Measurements from ENCODE around the gene NCOA6.
"Not testable (repeated sequence)": the region's sequence is repeated elsewhere in the genome, so short reads cannot be mapped to it uniquely, and the experiment has no call there.

The NCOA6 gene

DNA sequence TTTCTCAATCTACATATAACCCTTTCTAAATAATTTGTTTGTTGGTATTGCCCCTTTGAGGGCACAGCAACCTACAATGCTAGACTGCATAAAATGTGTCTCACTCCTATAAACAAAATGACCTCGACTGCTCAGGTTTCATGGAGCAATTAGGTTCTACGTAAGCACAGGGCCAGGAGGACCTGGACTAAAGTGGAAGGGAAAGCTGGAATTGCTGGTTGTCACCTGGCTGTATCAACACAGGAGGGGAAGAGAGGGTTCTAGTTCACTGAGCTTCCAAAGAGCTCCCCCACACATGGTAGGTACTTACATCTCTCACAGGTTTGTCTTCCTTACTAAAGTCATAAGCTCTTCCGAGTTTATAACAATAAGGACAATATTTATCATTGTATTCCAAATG lies 51.0 kb downstream of the NCOA6 start:
- no peak for DNase-seq (ENCODE audit: low spot score)

DNA sequence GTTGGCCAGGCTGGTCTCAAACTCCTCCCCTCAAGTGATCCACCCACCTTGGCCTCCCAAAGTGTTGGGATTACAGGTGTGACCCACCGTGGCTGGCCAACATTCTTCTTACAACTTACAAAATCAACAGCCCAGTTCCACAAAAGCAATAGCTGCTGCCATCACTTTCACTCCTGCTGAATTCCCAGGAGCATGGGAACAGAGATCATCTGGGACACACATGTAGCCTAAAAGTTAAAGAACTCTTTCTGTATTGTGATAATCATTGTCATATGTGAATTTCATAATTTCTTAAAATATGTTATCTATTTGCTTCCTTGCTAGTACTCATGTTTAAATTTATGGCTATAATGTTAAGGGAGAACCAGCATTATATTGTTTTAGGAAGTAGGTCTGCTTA lies 51.7 kb downstream of the NCOA6 start:
- no peak for DNase-seq (ENCODE audit: low spot score)

DNA sequence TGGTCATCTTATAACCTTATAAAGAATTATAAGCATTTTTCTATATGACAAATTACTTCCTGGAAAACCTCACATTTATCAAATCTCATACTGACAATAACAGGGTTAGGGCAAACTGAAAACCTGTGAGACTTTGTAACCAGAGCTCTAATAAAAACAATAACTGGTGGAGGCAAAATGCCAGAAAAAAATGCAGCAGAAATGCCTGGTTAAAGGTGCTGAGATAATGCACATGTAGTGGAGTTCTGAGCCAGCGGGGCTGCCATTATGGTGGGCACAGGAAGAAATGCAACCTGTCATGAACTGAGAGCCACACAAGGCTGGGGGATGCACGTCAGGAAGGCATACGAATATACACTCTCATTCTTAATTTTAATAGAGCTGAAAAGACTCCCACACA lies 53.0 kb downstream of the NCOA6 start:
- DNase-seq (ENCODE audit: low spot score): no peak

DNA sequence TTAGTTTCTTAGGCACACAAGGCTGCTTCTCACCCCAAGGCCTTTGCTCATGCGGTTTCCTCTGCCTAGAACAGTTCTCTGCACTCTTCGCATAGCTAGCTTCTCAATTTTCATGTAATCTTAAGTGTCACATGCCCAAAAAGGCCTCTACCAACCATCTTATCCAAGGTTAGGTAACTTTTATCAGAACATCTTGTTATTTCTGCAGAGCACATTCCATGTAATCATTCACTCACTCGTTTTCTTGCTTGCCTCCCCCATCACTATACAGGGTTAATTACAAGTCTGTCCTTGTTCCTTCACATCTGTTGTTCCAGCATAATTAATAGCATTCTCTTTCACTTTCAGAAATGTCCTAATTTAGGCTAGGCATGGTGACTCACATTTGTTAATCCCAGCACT lies 53.8 kb downstream of the NCOA6 start:
- no peak for DNase-seq (ENCODE audit: low spot score)

DNA sequence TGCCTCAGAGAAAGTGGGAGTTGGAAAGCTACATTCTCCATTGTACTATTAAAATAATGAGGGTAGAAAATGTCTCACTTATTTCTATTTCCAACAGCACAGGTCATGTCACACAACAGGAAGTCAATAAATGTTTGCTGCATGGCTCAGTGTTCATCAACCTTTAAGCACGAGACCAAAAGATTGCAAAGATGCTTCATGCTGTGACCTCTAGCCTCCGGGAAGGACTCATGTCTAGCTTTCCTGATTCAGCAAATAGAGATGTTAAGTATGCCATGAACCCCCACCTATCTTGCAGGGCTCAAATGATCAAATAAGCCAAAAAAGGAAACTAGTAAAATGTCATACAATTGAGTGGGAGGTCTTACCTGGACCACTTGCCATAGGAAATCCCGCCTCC lies 57.4 kb downstream of the NCOA6 start:
- DNase-seq (ENCODE audit: low spot score): no peak

DNA sequence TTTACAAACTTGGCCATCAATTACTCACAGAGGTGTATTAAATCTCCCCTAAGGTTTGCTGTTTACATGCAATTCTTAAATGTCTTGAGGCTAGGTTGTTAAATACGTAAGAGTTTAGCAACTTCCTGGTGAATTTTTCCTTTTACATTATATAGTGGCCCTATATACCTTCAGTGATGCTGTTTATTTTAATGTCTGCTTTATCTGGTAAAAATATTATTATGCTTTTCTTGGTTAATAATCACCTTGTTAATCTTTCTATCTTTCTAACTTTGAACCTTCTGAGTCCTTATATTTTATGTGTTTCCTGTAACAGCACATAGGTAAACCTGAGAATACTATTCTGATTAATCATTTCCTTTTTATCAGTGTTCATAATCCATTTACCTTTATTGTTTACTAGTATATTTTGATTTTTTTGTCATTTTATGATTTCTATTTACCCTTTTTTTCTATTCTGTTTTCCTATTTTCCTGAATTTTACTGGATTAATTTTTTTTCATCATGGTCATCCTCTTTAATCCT lies 63.4 kb downstream of the NCOA6 start:
- DNase-seq (ENCODE audit: low spot score): no peak

DNA sequence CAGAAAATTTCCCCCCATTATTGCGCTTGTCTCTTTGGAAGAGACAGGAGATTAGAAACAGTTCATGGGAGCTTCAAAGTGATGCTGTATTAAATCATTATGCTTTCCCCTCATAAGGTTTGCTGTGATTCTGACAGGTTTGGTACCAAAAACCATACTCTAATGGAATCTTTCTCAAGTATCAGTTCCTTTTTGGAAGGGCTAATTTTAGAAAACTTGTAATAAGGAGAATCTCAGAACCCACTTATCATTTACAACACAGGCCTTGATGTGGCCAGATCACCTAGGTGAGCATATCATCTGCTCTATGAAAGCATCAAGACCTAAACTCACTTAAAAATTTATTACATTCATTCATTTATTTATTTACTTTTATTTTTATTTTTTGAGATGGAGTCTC lies 70.1 kb downstream of the NCOA6 start:
- DNase-seq (ENCODE audit: low spot score): no peak

DNA sequence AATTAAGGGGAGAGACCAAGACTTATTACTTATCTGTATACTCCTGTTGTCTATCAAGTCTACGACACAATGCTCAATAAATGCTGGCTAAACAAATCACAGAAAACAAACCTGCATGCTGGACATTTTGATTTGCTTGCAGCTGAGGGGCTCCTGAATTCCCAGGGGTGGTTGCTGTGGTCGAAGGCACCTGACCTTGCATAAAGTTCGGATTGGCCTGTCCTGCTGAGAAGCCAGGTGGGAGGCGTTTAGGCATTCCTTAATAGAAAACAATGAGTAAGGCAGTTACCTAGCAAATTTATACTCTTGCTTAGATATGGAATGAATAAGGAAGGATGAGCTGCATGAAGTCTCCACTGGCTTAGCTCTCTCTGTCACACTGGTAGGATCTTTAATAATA lies 70.8 kb downstream of the NCOA6 start:
- DNase-seq (ENCODE audit: low spot score): no peak

DNA sequence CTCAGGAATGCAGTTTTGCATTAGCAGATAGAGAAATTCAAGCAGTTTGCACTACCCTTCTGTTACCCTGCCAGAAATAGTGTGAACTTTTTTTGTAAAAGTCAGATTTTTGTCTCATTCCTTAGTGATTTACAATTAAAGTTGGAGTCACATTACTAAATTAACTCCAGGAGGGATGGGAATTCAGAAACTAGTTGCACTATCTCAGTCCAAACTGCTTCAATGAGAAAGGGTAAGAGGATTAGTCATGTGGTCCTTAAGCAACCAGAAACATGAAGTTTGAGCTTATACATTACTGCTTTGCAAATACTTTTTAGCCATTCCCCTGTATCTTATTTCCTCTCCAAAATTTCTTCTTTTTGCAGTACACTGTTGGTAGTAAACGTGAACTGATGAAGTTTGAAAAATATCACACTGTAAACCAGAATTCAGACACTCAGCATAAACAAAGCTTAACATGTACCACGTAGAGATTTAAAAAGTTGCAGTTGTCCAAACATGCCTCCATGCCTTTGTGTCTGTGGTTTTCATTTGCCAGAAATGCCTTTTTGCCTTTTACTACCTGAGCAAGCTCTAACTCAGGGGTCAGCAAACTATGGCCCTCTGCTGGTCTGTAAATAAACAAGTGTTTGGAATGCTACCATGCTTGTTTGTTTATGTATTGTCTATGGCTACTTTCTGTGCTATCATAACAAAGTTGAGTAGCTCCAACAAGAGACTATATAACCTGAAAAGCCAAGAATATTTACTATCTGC lies 71.6 kb downstream of the NCOA6 start:
- no peak for DNase-seq (ENCODE audit: low spot score)

DNA sequence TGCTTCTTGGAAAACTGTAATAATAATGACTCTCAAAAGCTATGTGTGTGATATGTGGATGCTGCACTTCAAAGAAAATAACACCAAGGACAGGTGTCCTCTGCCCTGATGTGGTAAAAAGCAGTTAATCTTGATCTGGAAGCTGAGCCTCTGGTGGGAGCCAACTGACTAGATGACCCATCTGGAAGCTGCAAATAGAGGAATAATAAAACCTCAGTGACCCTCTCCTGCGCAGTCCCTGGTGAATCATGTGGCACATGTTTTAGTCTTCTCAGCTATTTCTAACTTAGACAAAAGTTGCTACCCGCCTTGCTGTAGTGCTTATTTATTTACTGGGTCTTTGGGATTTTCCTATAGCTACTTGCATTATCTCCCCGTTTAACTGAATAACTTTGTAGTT lies 74.0 kb downstream of the NCOA6 start:
- DNase-seq (ENCODE audit: low spot score): no peak

DNA sequence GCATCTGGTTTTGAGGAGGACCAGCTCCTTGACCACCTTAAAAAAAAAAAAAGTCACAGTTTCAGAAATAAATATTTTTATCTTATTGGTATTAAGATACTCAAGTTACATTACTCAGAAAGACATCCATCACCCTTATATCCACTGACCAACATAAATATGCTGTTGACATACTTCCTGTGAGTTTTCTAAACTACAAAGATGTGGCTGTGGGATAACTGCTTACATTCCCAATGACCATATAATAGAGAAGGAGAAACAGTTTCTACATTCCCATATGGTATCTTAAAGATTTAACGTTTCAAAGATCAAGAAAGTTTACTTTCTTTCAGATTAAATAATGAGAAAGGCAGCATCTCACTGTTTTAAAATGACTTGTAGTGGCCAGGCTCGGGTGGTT lies 75.0 kb downstream of the NCOA6 start:
- no peak for DNase-seq (ENCODE audit: low spot score)

DNA sequence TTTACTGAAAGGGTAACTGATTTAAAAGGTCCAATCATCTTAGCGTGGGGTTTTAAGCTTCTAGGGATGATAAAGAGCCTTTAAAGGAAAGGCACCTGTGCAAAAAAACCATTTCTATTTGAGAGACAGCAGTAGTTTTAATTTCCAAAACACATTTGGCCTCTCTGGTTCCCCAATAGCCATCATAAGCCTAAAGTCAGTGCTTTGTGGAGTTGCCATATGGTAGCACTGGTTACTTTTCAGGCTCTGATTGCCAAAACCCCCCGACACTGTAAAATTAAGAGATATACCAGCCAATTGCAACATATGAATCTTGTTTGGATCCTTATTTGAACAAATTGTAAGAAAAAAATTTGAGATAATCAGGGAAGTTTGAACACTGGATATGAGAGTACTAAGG lies 76.7 kb downstream of the NCOA6 start:
- DNase-seq (ENCODE audit: low spot score): no peak

DNA sequence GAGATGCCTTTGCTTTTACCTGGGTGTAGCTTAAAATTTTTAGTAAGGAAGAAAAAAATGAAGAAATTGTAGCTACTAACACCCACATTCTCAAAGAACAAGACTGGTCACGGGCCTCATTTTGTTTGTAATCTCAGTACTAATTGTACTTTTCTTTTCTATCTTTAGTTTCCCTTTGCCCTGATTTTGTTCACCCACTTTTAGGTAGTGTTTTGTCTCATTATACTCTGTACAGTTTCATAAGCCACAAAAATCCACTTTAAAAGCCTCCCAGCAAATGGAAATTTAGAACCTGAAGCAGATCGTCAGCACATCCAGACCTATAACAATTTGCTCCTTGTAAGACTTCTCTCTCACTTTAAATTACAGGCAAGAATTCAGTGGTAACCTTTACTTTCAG lies 78.0 kb downstream of the NCOA6 start:
- DNase-seq (ENCODE audit: low spot score): no peak

DNA sequence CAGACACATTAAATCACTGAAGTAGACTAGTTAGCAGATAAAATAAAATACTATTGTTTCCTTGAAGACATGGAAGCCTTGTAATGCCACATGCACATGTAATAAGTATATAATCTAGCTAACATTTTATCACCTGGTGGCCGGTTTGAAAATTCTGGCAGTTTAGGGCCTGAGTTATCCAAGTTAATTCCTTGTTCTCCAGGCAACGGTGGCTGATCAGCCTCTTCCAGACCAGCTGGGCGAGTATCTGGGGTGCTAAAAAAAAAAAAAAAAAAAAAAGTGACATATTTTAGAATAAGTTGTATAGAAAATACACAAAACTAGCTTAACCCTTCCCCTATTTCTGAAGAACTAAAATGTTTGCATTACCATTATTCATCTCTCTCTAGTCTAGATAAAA lies 78.8 kb downstream of the NCOA6 start:
- DNase-seq (ENCODE audit: low spot score): no peak

DNA sequence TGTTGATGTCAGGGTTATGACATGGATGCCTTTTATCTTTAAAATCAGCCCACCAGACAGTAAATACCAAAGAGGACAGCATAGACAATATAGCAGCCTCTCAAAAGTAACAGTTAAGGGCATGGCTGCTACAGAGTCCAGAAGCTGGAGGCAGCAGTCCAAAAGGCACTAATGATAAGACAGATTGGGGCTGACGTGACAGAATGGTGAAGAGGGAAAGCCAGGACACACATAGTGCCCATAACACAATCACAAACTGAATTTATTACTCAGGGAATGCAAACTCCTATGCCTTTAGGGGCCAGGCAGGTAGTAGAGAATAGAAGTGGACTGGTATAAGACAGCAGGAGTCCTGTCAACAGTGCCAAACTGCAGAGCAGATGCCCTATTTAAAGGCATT lies 80.6 kb downstream of the NCOA6 start:
- DNase-seq (ENCODE audit: low spot score): no peak

DNA sequence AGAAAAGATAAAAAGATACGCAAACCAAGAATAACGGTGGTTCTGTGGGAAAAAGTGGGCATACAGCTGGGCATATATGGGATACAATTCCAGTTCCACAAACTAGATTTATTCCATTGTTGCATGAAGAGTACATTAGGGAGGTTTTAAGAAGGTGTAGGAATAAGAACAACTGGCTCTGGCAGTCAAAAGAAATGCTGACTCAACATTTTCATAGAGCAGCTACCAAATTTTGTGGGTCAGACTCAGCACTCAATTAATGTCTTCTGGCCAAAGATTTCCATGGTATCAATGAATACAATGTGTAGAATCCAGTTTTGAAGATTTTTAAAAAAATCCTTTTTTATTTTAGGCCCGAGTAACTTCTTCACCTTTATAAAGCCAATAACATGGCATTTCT lies 81.1 kb downstream of the NCOA6 start:
- no peak for DNase-seq (ENCODE audit: low spot score)

DNA sequence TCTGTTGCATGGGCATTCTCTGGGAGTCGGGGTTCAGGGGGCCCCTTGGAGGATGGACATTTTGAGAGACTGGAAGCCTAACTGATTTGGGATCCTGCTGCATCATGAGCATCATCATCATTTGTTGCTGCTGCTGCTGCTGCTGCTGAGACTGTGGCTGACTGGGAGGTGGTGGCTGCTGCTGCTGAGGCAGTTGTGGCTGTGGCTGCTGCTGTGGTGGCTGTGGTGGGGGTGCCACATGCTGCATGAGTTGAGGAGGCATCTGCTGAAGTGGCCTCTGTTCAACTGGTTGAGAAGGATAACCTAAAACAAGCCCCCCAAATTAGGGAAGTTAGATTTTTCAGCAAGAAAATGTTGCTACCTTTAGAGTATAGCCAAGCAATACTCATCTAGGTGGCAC lies 82.4 kb downstream of the NCOA6 start:
- no peak for DNase-seq (ENCODE audit: low spot score)

DNA sequence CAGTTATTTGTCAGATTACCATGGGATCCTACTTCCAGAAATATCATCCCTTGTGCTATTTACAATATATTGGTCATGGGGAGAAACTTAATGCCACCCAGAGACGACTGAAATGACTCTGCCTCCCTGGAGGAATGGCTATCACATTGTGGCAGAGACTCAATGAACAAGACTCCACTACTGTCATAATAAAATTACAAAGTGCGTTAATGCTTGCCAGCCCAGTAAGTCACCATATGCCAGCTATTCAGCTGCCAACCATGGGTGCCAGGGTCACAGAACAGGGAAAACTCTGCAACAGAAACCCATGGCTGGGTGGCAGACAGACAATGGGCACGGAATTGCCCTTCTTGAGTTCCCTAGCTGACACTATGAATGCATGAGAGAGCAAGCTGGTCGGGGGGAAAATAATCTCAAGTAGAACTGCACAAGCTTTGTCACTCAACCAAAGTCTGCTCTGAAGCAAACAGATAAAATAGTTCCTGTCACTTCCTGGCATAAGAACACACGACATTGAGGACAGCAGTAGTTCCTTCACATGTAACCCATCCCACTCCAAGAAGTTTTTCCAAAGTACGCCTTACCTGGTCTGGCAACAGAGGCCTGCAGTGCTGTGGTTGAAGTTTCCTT lies 89.2 kb downstream of the NCOA6 start:
- DNase-seq (ENCODE audit: low spot score): no peak

DNA sequence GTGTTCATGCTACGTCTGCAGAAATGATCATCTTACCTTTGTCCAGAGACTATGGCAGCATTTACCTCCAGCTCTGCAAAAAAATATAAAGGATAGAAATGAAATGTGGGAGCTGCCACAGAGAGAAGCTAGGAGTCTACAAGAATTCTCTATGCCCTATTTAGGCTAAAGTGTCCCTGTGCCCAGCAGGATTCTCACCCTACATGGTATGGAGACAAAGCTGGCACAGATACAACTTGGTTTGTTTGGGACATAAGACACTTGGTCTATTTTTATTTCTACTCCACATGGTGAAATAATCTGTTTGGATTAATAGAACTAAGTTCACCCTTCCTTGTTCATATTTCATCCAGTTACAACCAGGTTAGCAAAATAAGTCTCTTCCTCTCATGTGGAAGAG lies 92.9 kb downstream of the NCOA6 start:
- no peak for DNase-seq (ENCODE audit: low spot score)

DNA sequence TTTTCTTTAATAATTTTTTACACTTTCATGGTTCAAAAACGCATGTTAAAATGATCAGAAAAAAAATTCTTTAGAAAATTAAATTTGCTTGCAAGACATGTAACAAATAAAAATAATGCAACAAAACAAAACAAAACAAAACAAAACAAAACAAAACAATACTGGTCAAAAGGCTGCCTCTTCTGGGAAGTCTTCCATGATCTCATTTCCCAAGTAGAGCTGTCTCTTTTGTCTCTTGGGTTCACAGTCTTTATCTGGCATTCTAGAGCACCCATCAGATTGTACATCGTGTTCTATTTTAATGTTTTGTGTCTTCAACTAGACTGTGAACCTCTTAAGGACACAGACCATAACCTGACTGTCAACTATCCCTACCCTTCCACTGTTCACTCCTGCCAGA lies 96.0 kb downstream of the NCOA6 start:
- no peak for DNase-seq (ENCODE audit: low spot score)

DNA sequence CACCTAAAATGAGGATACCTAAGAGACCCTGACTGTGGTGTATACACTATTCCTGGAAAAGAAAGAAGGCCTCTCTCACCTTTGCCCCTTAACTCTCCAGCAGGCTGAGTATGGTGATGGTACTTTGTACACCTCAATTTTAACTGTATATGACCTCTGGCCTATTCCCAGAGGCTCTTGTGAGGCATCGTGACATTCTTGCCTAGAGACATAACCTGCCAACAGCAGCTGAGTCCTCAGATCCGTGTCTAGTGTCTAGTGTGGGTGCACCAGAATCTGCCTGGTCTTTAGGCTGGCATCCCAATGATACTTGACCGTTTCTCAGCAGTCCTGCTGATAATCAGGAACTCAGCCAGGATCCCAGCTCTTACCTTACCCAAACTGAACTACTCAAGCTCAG lies 101.3 kb downstream of the NCOA6 start:
- DNase-seq (ENCODE audit: low spot score): no peak

DNA sequence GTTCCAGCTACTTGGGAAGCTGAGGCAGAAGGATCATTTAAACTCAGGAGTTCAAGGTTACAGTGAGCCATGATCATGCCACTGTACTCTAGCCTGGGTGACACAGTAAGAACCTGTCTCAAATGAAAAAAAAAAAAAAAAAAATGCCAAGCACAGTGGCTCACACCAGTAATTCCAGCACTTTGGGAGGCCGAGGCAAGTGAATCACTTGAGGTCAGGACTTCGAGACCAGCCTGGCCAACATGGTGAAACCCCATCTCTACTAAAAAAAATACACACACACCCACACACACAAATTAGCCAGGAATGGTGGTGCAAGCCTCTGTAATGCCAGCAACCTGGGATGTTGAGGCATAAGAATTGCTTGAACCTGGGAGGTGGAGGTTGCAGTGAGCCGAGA lies 102.9 kb downstream of the NCOA6 start:
- not testable (repeated sequence) for DNase-seq (ENCODE audit: low spot score)

DNA sequence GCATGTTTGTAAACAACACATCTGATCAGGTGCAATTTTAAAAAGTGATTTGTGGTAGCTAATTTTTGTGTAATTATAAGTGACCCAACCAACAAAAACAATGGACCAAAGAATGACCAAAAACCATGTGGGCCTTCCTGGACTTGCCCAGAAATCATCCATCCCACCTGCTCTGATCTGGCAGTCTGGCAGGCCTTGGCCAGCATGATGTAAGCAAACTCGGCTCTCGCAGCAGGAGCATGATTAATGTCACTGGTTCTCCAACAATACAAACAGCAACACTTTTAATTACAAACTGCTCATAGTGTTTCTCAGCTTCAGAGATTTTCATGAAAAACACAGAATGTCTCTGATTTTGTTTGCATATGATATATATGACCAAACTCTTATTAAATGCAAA lies 105.2 kb downstream of the NCOA6 start:
- DNase-seq (ENCODE audit: low spot score): no peak

Measured in germinal center (tissue), 1 donor.